Measurements from ENCODE around the gene PMPCA. TPM values are rescaled to one million over a fixed set of nuclear protein-coding genes. Genes with fewer than 3 reads are reported as not detected.

PMPCA gene
- polyA plus RNA-seq, 2 donors, result 32.0 to 38.6 TPM

DNA sequence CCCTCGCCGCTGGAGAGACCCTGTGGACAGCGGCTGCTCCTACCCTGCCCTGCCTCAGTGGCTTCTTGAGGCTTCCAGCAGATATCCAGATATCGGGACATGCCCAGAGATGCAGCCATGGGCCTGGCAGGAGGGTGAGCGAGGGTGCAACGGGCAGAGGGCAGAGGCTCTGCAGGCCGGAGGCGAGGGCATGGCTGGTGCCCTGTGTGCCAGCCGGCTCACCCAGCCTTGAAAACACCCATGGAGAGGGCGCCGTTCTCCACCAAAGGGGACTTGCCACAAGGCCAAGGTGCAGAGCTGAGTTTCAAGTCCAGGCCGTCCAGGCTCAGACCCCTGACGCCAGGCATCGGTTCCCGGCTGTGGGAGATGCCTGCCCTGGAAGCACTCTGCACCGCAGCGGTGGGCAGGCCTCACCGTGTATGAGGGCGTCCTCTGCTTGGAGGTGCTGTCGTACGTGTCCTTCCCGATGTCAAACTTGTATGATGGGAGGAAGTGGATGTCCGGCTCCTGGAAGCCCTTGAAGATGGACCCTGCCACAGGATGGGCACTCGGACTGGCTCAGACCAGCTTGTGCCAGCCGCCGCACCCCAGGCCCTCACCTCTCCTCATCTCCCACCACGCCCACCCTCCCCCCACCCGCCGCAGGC is 20.3 kb downstream of the PMPCA start:
- Histone ChIP-seq H3K4me3 (ENCODE audit: low read depth in 1 of 2, low read length in 2 of 2) (no peak overlapping the region), H3K36me3 (ENCODE audit: control insufficient read depth in 2 of 2, insufficient read depth in 2 of 2, low read length in 1 of 2) (peaks cover 6 to 44% of the 10 kb centered on the region in 2 donors), H3K4me1 (ENCODE audit: control insufficient read depth in 2 of 2, insufficient read depth in 2 of 2, low read length in 1 of 2) (no peaks in the 10 kb centered on the region), H3K27me3 (ENCODE audit: control insufficient read depth in 1 of 2, insufficient read depth in 2 of 2, low read length in 2 of 2) (no peaks in the 10 kb centered on the region), H3K27ac (ENCODE audit: low read depth in 2 of 2, low read length in 1 of 2) (no peak overlapping the region), H3K9me3 (ENCODE audit: control insufficient read depth in 2 of 2, insufficient read depth in 1 of 2, low read depth in 1 of 2, low read length in 1 of 2) (no peaks in the 10 kb centered on the region)
- WGBS, 2 donors, result 92 to 94% methylated on average over 23 to 28 of the region's 29 CpGs

DNA sequence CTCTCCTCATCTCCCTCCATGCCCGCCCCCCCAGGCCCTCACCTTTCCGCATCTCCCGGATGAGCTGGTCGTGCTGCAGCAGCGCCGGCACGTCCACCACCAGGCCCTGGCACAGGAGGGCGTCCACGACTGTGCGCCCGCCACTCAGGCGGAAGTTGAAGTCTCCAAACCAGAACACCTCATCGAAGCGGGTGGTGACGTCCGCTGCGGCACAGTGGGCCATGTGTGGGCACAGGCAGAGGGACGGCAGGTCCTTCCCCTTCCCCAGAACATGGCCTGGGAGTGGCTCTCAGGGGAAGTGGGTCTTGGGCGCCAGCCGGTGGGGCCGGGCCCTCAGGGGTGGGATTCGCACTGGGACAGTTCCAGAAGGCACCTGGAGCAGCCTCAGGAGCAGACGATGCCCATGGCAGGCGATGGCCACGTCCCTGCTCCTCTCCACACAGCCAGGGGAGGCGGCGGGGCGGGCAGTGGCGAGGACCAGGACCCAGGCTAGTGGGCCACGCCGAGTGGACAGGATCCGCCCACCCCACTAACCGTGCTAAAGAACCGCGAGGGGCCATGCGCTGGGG is 21.4 kb downstream of the PMPCA start:
- peaks cover 6 to 51% of the 10 kb centered on the region in 2 donors for H3K36me3 ChIP-seq (ENCODE audit: control insufficient read depth in 2 of 2, insufficient read depth in 2 of 2, low read length in 1 of 2)
- H3K9me3 ChIP-seq (ENCODE audit: control insufficient read depth in 2 of 2, insufficient read depth in 1 of 2, low read depth in 1 of 2, low read length in 1 of 2), result no peaks in the 10 kb centered on the region
- 93 to 95% methylated on average over 36 of the region's 36 CpGs for WGBS, 2 donors

DNA sequence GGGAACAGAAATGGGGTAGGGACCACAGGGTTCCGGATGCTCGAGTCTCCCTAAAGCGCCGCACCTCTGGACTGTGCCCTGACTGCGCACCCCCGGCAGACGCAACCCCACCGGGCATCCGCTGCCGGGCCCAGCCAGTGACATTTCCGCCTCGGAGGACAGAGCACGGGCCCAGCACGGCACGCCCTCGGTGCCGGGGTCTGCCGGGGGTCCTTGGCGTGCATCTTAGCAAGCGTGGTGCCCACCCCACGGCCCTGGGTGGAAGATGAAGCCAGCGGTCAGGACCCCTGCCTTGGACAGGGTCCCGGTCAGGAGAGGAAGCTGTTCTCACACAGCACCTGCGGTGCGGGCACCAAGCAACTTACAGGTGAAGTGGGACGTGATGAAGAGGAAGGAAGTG is 22.1 kb downstream of the PMPCA start:
- no peak overlapping the region for H3K27ac ChIP-seq (ENCODE audit: low read depth in 2 of 2, low read length in 1 of 2)
- H3K27me3 ChIP-seq (ENCODE audit: control insufficient read depth in 1 of 2, insufficient read depth in 2 of 2, low read length in 2 of 2), result no peaks in the 10 kb centered on the region
- WGBS, 2 donors, result 92 to 96% methylated on average over 26 of the region's 26 CpGs
- peaks cover 0 to 6% of the 10 kb centered on the region in 2 donors for H3K4me1 ChIP-seq (ENCODE audit: control insufficient read depth in 2 of 2, insufficient read depth in 2 of 2, low read length in 1 of 2)
- no peaks in the 10 kb centered on the region for H3K9me3 ChIP-seq (ENCODE audit: control insufficient read depth in 2 of 2, insufficient read depth in 1 of 2, low read depth in 1 of 2, low read length in 1 of 2)
- H3K4me3 ChIP-seq (ENCODE audit: low read depth in 1 of 2, low read length in 2 of 2), result no peak overlapping the region
- peaks cover 6 to 51% of the 10 kb centered on the region in 2 donors for H3K36me3 ChIP-seq (ENCODE audit: control insufficient read depth in 2 of 2, insufficient read depth in 2 of 2, low read length in 1 of 2)

More for the DNA sequence above, 21.4 kb downstream of the PMPCA start:
- peaks cover 0 to 2% of the 10 kb centered on the region in 2 donors for H3K4me1 ChIP-seq (ENCODE audit: control insufficient read depth in 2 of 2, insufficient read depth in 2 of 2, low read length in 1 of 2)
- no peak overlapping the region for H3K27ac ChIP-seq (ENCODE audit: low read depth in 2 of 2, low read length in 1 of 2)
- no peaks in the 10 kb centered on the region for H3K27me3 ChIP-seq (ENCODE audit: control insufficient read depth in 1 of 2, insufficient read depth in 2 of 2, low read length in 2 of 2)
- H3K4me3 ChIP-seq (ENCODE audit: low read depth in 1 of 2, low read length in 2 of 2), result no peak overlapping the region

DNA sequence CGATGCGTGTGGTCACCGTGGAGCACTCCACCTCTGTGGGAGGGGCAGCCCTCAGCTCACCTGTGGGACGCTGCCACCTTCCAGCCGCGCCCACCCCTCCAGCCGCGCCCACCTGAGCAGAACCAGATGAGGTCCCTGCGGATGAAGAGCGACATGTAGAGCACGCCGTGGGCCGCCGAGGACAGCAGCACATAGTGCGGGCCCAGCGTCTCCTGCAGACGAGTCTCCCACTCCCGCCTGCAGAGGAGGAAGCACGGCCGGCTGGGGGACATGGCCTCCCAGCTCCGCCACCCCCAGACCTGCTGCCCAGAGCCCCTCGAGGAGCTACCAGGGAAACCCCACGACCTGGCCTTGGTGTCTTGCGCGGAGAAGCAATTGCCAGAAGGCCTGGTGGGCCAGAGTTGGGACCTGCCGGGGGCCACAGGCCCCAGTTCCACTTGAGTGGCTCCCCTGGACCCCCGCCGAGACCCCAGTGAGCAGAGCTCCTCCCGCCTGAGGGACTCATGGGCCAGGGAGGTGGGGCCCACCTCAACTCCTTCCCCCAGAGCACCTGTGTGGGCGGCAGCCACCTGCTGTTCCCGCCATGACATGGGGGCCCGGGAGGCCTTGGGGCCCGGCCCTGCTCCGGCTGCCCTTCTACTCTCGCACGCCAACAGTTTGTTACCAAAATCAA is 22.7 kb downstream of the PMPCA start:
- no peaks in the 10 kb centered on the region for H3K27me3 ChIP-seq (ENCODE audit: control insufficient read depth in 1 of 2, insufficient read depth in 2 of 2, low read length in 2 of 2)

DNA sequence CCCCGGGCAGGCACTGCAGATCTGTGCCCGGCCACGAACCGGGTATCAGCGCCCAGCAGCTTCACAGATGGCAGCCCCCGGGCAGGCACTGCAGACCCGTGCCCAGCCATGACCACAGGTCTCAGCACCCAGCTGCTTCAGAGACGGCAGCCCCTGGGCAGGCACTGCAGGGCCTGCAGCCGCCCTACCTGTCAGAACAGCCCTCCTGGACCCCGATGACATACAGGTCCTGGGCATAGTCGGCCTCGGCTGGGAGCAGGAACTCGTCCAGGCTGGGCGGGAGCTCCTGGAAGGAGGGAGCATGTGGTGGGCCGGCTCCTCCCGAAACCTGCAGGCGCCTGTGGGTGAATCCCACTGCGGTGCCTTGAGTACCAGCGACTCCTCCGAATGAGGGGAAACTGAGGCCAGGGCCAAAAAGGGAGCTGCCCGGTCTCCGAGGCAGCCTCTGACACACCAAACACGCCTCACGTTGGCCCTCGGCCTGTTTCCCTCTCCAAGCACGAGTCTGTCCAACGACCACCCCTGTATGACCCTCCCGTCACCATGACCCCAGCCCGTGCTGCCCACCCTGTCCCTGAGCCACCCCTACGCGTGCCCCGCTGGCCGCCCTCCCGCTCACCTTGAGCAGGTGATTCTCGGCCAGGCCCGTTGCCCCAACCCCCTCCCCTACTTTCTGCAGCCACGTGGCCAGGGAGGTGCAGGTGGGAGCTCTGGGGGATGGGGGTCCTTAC is 23.6 kb downstream of the PMPCA start:
- no peak overlapping the region for H3K4me3 ChIP-seq (ENCODE audit: low read depth in 1 of 2, low read length in 2 of 2)
- WGBS, 2 donors, result 89 to 91% methylated on average over 37 of the region's 37 CpGs
- H3K9me3 ChIP-seq (ENCODE audit: control insufficient read depth in 2 of 2, insufficient read depth in 1 of 2, low read depth in 1 of 2, low read length in 1 of 2), result no peaks in the 10 kb centered on the region
- H3K4me1 ChIP-seq (ENCODE audit: control insufficient read depth in 2 of 2, insufficient read depth in 2 of 2, low read length in 1 of 2), result peaks cover 0 to 12% of the 10 kb centered on the region in 2 donors
- H3K36me3 ChIP-seq (ENCODE audit: control insufficient read depth in 2 of 2, insufficient read depth in 2 of 2, low read length in 1 of 2), result peaks cover 6 to 47% of the 10 kb centered on the region in 2 donors
- no peaks in the 10 kb centered on the region for H3K27me3 ChIP-seq (ENCODE audit: control insufficient read depth in 1 of 2, insufficient read depth in 2 of 2, low read length in 2 of 2)
- H3K27ac ChIP-seq (ENCODE audit: low read depth in 2 of 2, low read length in 1 of 2), result no peak overlapping the region

More for the DNA sequence above, 22.7 kb downstream of the PMPCA start:
- peaks cover 0 to 7% of the 10 kb centered on the region in 2 donors for H3K4me1 ChIP-seq (ENCODE audit: control insufficient read depth in 2 of 2, insufficient read depth in 2 of 2, low read length in 1 of 2)
- no peak overlapping the region for H3K4me3 ChIP-seq (ENCODE audit: low read depth in 1 of 2, low read length in 2 of 2)
- H3K27ac ChIP-seq (ENCODE audit: low read depth in 2 of 2, low read length in 1 of 2), result no peak overlapping the region
- H3K9me3 ChIP-seq (ENCODE audit: control insufficient read depth in 2 of 2, insufficient read depth in 1 of 2, low read depth in 1 of 2, low read length in 1 of 2), result no peaks in the 10 kb centered on the region
- peaks cover 6 to 51% of the 10 kb centered on the region in 2 donors for H3K36me3 ChIP-seq (ENCODE audit: control insufficient read depth in 2 of 2, insufficient read depth in 2 of 2, low read length in 1 of 2)
- 91 to 92% methylated on average over 35 to 36 of the region's 36 CpGs for WGBS, 2 donors

DNA sequence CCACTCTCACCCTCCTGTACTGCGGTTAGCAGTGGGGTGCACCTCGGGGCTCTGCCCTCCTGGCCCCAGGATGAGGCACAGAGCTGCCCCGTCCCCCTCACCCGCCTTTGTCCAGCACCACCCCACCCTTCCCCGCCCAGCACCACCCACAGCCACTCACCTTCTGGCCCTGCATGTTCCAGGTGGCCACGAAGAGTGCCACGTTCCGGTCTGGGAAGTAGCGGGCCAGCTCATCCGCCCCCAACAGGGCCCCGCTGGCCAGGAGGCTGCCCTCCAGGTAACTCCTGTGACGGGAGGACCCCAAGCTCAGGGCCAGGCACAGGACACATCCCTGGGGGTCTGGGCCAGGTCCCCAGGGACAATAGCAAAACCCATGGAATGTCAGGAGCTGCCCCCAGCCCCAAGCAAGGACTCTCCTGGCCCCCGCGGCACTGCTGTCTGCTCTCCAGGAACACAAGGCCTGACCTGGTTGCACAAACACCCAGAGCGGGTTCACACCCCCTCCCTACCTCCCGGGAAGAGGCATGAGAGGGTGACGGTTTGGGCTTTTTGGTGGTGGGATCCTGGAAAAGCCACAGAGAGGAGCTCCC is 24.2 kb downstream of the PMPCA start:
- H3K27me3 ChIP-seq (ENCODE audit: control insufficient read depth in 1 of 2, insufficient read depth in 2 of 2, low read length in 2 of 2), result no peaks in the 10 kb centered on the region
- no peaks in the 10 kb centered on the region for H3K9me3 ChIP-seq (ENCODE audit: control insufficient read depth in 2 of 2, insufficient read depth in 1 of 2, low read depth in 1 of 2, low read length in 1 of 2)
- H3K4me3 ChIP-seq (ENCODE audit: low read depth in 1 of 2, low read length in 2 of 2), result no peak overlapping the region
- no peak overlapping the region for H3K27ac ChIP-seq (ENCODE audit: low read depth in 2 of 2, low read length in 1 of 2)
- 91 to 94% methylated on average over 16 to 17 of the region's 17 CpGs for WGBS, 2 donors
- peaks cover 6 to 42% of the 10 kb centered on the region in 2 donors for H3K36me3 ChIP-seq (ENCODE audit: control insufficient read depth in 2 of 2, insufficient read depth in 2 of 2, low read length in 1 of 2)
- H3K4me1 ChIP-seq (ENCODE audit: control insufficient read depth in 2 of 2, insufficient read depth in 2 of 2, low read length in 1 of 2), result peaks cover 0 to 12% of the 10 kb centered on the region in 2 donors

DNA sequence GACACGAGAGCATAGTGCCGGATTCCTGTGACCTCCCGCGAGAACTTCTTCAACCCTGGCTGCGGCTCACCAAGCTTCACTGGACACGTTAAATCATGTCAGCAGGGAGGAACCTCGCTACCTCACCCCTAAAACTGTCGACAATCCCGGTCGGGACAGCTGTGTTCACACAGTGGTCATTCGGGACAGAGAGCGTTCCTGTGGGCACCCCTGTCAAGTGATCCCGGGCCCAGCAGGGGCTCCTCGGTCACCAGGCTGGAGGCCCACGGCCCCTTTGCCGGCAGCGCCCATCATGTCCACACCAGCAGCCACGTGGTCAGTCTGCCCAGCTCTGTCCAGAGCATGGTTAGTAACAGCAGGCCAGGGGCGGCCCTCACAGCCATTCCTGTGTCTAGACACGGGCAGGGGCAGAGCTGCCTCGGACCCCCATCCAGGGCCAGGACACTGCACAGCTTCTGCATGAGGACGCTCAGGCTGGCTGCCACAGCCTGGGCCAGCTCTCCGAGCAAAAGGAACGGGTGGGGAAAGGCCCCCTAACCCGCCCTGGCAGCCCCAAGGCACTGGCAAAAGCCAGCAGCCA is 25.7 kb downstream of the PMPCA start:
- Histone ChIP-seq H3K27ac (ENCODE audit: low read depth in 2 of 2, low read length in 1 of 2) (no peak overlapping the region), H3K9me3 (ENCODE audit: control insufficient read depth in 2 of 2, insufficient read depth in 1 of 2, low read depth in 1 of 2, low read length in 1 of 2) (no peaks in the 10 kb centered on the region), H3K4me3 (ENCODE audit: low read depth in 1 of 2, low read length in 2 of 2) (no peak overlapping the region), H3K36me3 (ENCODE audit: control insufficient read depth in 2 of 2, insufficient read depth in 2 of 2, low read length in 1 of 2) (peaks cover 6 to 37% of the 10 kb centered on the region in 2 donors), H3K4me1 (ENCODE audit: control insufficient read depth in 2 of 2, insufficient read depth in 2 of 2, low read length in 1 of 2) (peaks cover 0 to 17% of the 10 kb centered on the region in 2 donors), H3K27me3 (ENCODE audit: control insufficient read depth in 1 of 2, insufficient read depth in 2 of 2, low read length in 2 of 2) (no peaks in the 10 kb centered on the region)
- 89 to 91% methylated on average over 25 of the region's 25 CpGs for WGBS, 2 donors

DNA sequence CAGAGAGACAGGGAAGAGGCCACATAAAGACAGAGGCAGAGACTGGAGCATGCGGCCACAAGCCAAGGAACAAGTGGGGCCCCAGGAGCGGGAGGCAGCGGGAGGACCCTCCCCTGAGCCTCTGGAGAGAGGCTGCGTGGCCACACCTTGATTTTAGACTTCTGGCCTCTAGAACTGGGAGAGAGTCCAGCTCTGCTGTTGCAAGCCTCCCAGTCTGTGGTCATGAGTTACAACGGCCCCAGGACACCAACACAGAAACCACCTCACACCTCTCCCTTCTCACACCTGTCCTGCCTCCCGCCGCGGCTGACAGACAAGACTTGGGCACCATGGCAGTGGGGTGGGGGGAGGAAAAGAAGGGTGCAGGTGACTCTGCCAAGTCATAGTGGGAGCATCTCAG is 27.0 kb downstream of the PMPCA start:
- Histone ChIP-seq H3K4me1 (ENCODE audit: control insufficient read depth in 2 of 2, insufficient read depth in 2 of 2, low read length in 1 of 2) (peaks cover 0 to 17% of the 10 kb centered on the region in 2 donors), H3K27ac (ENCODE audit: low read depth in 2 of 2, low read length in 1 of 2) (no peak overlapping the region), H3K27me3 (ENCODE audit: control insufficient read depth in 1 of 2, insufficient read depth in 2 of 2, low read length in 2 of 2) (no peaks in the 10 kb centered on the region), H3K4me3 (ENCODE audit: low read depth in 1 of 2, low read length in 2 of 2) (peak overlapping the region in 1 of 2 donors; percentile 2), H3K9me3 (ENCODE audit: control insufficient read depth in 2 of 2, insufficient read depth in 1 of 2, low read depth in 1 of 2, low read length in 1 of 2) (no peaks in the 10 kb centered on the region), H3K36me3 (ENCODE audit: control insufficient read depth in 2 of 2, insufficient read depth in 2 of 2, low read length in 1 of 2) (peaks cover 13 to 41% of the 10 kb centered on the region in 2 donors)
- 51 to 59% methylated on average over 8 of the region's 8 CpGs for WGBS, 2 donors

All from esophagus (tissue), 2 donors.